Hippocampal formation (tissue), 2 donors: Measurements from ENCODE around the gene CDH16.
"Not testable (repeated sequence)": the region's sequence is repeated elsewhere in the genome, so short reads cannot be mapped to it uniquely, and the experiment has no call there.

ENCODE experiments used
- DNase-seq, 2 donors: peaks; one replicate each; lab custom pipeline; 2025; lab: John Stamatoyannopoulos, UW

The CDH16 gene

DNA sequence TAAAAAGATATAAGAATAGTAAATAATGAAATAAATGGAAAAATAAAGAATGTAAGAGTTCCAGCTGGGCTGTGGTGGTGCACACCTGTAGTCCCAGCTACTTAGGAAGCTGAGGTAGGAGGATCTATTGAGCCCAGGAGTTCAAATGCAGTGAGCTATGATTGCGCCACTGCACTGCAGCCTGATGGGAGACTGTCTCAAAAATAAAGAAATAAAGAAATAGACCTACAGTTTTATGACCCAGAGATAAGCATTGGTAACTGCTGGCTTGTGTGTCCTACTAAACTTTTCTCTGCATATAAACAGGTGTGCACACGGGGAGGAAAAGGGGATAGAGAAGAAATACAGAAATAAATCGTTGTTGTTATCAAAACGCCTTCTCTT, 46.1 kb downstream of the CDH16 start:
- no peak for DNase-seq

- DNase-seq: no peak
Observed at GRCh38 chr16:66871840-66872239, 46.8 kb downstream of the CDH16 start.

GRCh38 chr16:66871363-66871762, 47.3 kb downstream of the CDH16 start:
- DNase-seq: not testable (repeated sequence)

- no peak for DNase-seq
Observed at GRCh38 chr16:66869424-66869823, 49.3 kb downstream of the CDH16 start.

GRCh38 chr16:66863707-66864106, 55.0 kb downstream of the CDH16 start:
- DNase-seq: no peak

DNA sequence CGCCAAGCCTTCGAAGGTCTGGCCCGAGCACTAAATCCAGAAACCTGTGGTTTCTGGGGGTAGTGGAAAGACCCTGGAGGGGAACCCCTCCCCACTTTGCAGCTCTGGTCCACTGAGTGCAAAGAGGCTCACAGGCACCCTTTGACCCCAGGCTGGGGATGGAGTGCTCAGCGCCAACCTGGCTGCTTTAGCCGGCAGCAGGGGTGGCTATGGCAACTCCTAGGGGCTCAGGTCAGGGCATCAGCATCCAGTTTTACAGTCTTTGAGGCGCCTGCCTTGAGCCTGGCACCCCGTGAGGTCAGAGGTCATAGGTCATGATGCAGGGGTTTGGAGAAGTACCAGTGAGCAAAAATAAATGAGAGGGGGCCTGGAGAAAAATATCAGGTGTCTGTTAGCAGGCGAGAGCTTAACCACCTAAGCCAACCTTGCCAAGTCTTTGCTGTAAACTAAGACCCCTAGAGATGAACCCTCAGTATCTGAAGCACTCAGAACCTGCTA, 56.6 kb downstream of the CDH16 start:
- DNase-seq: no peak

DNA sequence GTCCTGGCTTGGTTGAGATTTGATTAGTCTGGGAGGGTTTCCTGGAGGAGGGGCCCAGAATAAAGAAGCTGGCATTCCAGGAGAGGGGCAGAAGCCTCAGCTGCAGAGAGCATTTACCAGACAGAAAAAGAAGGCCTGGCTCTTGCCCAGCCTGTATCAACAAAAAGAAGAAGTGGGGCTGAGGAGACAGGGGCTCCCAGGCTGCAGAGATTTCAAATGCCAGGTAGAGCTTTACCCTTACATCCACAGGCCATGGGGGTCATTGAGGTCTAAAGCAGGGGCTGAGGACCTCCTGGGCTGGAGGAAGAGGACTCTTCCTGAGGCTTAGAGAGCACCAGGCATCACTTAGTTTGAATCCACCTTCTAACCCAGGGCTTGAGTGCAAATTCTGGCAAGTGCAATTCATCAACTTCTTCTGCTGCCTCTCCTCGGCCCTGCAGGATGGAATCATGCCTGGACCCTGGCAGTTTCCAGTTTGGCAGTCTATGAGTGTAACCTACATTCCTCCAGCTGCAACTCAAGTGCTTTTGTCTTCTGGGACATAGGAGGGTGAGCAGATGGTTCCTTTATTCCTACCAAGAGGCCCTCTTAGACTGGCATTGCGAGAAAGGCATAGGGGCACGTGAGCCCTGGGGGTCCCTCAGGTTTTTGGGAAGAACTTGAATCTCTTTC, 59.2 kb downstream of the CDH16 start:
- no peak for DNase-seq

DNA sequence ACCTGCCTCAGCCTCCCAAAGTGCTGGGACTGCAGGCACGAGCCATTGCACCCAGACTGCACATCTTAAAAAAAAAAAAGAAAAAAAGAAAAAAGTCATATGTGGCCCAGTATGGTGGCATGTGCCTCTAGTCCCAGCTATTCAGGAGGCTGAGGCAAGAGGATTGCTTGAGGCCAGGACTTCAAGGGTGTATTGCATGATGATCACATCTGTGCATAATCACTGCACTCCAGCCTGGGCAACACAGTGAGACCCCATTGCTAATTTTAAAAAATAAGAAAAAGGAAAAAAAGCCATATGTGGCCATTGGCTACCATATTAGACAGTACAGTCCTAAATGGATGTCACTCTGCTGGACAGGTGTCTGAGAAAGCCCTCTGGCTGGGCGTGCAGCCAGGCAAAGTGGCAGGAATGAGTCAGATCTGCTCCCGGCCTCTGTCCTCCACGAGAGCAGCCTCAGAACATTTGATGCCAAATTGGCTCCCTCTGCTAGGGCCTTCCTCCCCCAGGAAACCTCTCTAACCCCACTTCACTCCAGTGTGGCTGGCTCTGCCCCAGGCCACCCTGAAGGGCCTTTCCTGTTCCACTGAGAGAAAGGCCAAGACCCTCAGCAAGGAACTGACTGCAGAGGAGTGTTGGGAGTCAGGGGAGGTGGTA, 59.8 kb downstream of the CDH16 start:
- DNase-seq: no peak
